NCI-H82 treated with DMSO at 0.1 percent for 48 hours (cell line): ENCODE results near the gene AGTR2.
"Not testable (repeated sequence)": the region's sequence is repeated elsewhere in the genome, so short reads cannot be mapped to it uniquely, and the experiment has no call there.

Source experiments
- DNase-seq: peaks from one replicate; lab custom pipeline; 2025; ENCODE audit not compliant: unreplicated experiment; lab: John Stamatoyannopoulos, UW

AGTR2 gene

GRCh38 chrX:116170511-116170910 lies at the start of gene AGTR2:
Gene AGTR2 (plus strand): TSS chrX:116170744. CDS start chrX:116172281, 1,537 bp downstream.
- no peak for DNase-seq

GRCh38 chrX:116135277-116135676 lies 35.3 kb upstream of the AGTR2 start:
- DNase-seq: no peak

- DNase-seq: not testable (repeated sequence)
Observed at GRCh38 chrX:116141270-116141669, 29.3 kb upstream of the AGTR2 start.

- no peak for DNase-seq
Observed at GRCh38 chrX:116142976-116143375, 27.6 kb upstream of the AGTR2 start.

GRCh38 chrX:116172976-116173375 lies 2.4 kb downstream of the AGTR2 start:
- no peak for DNase-seq

GRCh38 chrX:116181300-116181699 lies 10.8 kb downstream of the AGTR2 start:
- no peak for DNase-seq

GRCh38 chrX:116185163-116185562 lies 14.6 kb downstream of the AGTR2 start:
- no peak for DNase-seq

GRCh38 chrX:116194649-116195048 lies 24.1 kb downstream of the AGTR2 start:
- DNase-seq: no peak

- DNase-seq: no peak
Observed at GRCh38 chrX:116198235-116198634, 27.7 kb downstream of the AGTR2 start.

- no peak for DNase-seq
Observed at GRCh38 chrX:116198810-116199209, 28.3 kb downstream of the AGTR2 start.

GRCh38 chrX:116204932-116205331 lies 34.4 kb downstream of the AGTR2 start:
- DNase-seq: no peak

- no peak for DNase-seq
Observed at GRCh38 chrX:116213262-116213661, 42.7 kb downstream of the AGTR2 start.

GRCh38 chrX:116217080-116217479 lies 46.5 kb downstream of the AGTR2 start:
- not testable (repeated sequence) for DNase-seq
